GM21381 (cell line): ENCODE measurements around the gene DPH7.
"Not testable (repeated sequence)": the region's sequence is repeated elsewhere in the genome, so short reads cannot be mapped to it uniquely, and the experiment has no call there.

Source experiments
- ATAC-seq: cut with Tn5 transposase; IDR thresholded peaks from one replicate; pipeline ENCODE4 v1.9.1; 2021; ENCODE audit warnings: mild to moderate bottlenecking, moderate library complexity; ENCODE audit not compliant: unreplicated experiment

The DPH7 gene

DNA sequence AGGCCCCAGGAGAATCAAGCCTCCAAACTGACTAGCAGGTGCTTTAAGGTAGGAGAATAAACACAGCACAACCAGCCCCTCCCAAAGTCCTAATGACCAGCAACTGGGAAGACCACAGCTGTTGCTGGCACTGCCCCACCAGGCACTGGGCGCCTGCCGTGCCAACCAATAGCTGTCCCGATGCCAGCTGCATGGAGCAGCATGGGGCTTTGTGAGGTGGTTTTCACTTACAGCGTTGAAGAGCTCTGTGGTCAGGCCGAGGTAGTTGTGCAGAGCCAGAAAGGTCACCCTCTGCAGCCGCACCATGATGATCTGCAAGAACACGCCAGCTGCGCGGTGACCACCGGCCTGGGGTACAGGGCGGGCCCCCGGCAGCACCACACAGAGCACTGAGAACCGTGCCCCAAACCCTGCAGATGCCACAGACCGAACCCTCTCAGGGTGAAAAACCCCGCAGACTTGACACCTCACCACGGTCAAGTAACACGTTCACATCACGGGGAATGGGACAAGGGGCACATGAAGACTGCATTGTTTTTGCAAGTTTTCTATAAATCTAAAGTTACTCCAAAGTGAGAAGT lies 57.2 kb downstream of the DPH7 start:
- no peak for ATAC-seq

DNA sequence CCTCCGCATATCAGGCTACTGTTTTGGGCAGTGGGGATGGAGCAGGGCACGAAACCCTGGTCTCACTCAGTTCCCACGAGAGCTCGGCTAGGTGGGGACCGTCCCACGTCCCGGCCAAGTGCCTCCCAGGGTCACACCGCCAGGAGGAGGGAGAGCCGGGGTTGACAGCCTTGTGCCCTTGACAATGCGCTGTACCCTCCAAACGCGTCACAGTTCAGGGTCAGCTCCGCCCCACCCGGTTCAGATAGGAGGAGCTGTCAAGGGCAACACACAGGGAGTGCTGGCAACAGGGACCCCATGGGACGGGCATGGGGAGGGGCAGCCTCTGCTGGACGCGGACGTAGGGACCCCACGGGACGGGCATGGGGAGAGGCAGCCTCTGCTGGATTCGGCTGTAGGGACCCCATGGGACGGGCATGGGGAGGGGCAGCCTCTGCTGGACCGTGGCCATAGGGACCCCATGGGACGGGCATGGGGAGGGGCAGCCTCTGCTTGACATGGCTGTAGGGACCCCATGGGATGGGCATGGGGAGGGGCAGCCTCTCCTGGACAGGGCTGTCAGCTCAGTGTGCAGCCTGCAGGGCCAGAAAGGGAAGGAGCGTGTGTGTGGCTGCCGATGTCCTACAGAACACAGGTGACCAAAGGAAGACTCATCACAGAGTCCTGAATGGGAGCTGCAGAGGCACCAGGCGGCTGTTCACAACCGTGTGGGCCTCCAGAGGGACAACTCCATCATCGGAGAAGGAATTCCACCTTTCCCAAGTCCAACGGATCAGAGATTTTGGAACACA lies 57.9 kb downstream of the DPH7 start:
- no peak for ATAC-seq

DNA sequence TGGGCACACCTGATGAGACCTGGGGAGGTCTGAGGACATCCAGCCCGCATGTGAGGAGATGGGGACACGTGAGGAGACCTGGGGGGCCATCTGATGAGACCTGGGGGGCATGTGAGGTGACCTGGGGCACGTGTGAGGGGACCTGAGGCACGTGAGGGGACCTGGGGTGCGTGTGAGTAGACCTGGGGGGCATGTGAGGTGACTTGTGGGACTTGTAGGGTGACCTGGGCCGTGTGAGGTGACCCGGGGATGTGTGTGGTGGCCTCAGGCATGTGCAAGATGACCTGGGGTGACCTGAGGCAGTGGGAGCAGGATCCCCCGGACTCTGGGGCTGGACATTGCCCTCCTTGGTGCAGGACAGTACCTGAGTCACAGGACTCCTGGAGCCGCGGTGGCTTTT lies 59.2 kb downstream of the DPH7 start:
- ATAC-seq, result no peak

DNA sequence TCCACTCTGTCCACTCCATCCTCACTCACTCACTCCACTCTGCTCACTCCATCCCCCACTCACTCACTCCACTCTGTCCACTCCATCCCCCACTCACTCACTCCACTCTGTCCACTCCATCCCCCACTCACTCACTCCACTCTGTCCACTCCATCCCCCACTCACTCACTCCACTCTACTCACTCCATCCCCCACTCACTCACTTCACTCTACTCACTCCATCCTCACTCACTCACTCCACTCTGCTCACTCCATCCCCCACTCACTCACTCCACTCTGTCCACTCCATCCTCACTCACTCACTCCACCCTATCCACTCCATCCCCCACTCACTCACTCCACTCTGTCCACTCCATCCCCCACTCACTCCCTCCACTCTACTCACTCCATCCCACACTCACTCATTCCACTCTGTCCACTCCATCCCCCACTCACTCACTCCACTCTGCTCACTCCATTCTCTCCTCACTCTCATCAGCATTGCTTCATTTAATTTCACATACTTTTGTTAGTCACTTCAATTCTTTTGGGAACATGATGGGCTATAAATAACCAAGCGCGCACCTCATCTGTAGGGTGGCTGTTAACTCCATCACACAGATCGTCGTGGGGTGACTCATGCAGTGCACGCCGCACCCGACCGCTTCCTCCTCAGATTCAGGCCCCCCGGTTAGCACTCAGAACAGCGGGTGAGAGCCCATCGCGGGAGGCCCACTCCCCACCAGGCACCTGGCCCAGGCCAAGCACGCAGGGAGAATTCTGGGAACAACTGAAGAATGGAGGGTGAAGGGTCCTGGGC lies 59.9 kb downstream of the DPH7 start:
- not testable (repeated sequence) for ATAC-seq

DNA sequence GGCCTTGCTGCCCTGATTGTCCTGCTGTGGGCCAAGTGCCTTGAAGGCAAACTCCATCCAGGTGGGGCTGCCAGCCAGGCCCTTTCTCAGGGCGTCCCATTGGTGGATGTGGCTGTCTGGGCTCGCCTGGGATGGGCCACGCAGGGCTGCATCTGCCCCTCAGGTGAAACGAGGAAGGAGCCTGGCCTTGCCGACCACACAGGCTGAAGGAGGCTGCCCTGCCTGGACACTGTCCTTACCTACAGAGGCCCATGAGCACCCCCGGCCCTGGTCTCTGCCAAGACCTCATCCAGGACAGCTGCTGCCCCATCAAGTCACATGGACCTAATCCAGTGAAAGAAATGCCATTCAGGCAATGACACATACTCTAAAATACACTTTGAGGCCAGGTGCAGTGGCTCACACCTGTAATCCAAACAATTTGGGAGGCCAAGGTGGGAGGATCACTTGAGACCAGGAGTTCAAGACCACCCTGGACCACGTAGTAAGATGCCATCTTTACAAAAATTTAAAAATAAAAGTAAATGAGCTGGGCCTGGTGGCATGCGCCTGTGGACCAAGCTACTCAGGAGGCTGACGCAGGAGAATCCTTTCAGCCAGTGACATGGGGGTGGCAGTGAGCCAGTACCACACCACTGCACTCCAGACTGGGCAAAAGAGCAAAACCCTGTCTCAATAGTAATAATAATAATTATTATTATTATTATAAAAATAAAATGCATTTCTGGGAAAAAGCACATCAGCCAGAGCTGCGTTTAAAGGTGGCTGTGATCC lies 62.4 kb downstream of the DPH7 start:
- ATAC-seq, result no peak

DNA sequence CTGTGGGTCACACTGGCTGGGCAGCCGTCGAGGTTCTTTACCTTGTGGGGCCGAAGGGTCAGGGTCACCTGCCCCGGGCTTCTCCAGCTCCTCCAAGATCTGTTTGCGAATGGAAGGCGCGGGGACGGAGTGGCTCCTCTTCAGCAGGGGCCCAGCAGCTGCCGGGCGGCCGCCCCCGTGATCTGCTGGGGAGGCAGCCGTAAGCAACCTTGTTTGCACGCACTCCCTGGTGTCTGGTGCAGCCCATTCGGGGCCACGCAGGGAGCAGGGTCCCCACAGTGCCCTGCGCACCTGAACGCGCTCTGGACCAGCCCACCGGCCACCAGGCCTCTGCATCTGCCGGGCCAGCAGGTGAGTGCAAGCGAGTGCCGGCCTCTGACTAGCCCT lies 63.4 kb downstream of the DPH7 start:
- ATAC-seq, result no peak

DNA sequence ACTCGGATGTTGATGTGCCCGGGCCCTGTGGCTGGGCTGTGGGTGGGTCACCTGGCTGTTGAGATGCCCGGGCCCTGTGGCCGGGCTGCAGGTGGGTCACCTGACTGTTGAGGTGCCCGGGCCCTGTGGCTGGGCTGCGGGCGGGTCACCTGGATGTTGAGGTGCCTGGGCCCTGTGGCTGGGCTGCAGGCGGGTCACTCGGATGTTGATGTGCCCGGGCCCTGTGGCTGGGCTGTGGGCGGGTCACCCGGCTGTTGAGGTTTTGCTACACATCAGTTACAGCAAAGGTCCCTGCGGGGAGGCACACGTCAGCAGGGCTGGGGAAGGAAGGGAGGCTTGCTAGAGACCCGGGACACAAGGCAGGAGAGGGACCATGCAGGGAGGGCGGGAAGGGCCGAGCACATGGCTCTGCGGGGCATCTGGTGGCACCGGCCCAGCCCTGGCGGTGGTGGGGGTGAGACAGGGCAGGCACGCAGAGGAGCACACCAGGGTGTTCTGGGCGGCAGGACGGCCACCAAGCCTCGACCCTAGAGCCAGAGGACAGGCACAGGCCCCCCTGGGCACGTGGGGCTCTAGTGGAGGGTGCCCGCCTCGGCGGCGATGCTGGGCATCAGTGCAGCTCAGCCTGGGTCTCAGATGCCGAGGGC lies 63.9 kb downstream of the DPH7 start:
- no peak for ATAC-seq

DNA sequence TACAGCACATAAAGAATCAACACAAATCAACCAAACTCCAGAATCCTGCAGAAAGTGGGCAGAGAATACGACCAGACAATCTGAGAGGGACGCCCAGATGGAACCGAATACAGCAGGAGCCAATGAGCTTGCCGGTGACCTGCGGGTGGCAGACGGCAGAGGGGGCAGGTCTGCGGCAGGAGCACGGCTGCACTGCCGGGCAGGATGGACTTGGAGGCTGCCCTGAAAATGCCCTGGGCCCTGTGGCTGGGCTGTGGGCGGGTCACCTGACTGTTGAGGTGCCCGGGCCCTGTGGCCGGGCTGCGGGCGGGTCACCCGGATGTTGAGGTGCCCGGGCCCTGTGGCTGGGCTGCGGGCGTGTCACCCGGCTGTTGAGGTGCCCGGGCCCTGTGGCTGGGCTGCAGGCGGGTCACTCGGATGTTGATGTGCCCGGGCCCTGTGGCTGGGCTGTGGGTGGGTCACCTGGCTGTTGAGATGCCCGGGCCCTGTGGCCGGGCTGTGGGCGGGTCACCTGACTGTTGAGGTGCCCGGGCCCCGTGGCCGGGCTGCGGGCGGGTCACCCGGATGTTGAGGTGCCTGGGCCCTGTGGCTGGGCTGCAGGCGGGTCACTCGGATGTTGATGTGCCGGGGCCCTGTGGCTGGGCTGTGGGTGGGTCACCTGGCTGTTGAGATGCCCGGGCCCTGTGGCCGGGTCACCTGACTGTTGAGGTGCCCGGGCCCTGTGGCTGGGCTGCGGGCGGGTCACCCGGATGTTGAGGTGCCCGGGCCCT lies 64.7 kb downstream of the DPH7 start:
- not testable (repeated sequence) for ATAC-seq

DNA sequence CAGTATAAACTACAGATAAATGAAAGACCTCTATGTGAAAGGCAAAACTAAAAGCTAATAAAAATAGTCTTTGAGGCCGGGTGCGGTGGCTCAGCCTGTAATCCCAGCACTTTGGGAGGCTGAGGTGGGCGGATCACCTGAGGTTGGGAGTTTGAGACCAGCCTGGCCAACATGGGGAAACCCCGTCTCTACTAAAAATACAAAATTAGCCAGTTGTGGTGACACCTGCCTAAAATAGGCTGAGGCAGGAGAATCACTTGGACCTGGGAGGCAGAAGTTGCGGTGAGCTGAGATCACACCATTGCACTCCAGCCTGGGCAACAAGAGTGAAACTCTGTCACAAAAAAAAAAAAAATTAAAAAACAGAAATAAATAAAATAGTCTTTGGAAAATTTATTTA lies 65.6 kb downstream of the DPH7 start:
- not testable (repeated sequence) for ATAC-seq

DNA sequence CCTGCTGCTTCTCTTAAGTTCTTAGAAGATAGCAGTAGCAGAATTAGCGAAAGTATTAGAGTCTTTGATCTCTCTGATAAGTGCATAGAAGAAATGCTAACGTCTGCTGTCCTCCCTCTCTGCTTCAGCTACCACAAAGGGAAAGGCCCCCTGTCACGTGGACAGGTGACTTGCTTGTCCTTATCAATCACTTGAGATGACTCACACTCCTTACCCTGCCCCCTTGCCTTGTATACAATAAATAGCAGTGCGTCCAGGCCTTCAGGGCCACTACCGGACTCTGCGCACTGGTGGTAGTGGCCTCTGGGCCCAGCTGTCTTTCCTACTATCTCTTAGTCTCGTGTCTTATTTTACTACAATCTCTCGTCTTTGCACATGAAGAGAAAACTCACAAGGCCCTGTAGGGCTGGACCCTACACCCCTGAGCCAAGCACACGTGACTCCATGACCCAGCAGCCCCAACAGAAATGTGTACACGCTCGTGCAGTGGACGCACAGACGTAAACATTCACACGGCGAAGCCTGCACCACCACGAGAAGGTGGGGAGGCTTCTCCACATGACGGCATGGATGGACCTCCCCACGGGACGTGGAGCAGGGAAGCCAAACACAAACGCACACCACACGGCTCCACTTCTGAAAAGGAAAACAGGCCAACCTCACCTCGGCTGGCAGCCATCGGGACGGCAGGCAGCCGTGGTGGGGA lies 66.8 kb downstream of the DPH7 start:
- no peak for ATAC-seq

DNA sequence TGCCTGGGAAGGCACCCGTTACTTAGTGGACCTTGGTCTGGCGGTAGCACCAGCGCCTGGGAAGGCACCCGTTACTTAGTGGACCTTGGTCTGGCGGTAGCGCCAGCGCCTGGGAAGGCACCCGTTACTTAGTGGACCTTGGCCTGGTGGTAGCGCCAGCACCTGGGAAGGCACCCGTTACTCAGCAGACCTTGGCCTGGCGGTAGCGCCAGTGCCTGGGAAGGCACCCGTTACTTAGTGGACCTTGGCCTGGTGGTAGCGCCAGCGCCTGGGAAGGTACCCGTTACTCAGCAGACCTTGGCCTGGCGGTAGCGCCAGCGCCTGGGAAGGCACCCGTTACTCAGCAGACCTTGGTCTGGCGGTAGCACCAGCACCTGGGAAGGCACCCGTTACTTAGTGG lies 67.6 kb downstream of the DPH7 start:
- not testable (repeated sequence) for ATAC-seq

DNA sequence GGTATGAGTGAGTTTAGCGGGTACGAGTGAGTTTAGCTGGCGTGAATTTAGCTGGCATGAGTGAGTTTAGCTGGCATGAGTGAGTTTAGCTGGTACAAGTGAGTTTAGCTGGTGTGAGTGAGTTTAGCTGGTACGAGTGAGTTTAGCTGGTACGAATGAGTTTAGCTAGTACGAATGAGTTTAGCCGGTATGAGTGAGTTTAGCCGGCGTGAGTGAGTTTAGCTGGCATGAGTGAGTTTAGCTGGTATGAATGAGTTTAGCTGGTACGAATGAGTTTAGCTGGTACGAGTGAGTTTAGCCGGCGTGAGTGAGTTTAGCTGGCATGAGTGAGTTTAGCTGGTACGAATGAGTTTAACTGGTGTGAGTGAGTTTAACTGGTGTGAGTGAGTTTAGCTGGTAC lies 69.5 kb downstream of the DPH7 start:
- ATAC-seq, result no peak

DNA sequence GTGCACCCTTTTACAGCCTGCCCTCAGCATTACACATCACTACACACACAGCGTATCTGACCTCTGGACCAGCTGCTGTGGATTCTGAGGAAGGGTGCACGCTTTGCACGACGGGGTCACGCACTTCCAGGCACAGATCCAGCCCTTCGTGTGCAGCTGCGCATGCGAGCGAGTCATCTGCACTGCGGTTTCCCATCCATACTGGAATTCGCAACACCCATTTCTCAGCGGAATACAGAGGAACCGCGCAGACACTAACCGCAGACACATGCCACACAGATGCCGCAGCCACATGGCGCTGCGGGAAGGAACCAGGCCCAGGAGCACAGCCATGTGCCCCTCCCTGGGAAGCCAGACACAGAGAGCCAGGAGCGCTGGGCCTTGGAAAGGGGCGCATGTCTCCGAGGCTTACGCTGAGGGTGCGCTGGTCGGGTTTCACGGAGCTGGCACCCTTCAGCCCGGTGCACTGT lies 72.0 kb downstream of the DPH7 start:
- no peak for ATAC-seq

DNA sequence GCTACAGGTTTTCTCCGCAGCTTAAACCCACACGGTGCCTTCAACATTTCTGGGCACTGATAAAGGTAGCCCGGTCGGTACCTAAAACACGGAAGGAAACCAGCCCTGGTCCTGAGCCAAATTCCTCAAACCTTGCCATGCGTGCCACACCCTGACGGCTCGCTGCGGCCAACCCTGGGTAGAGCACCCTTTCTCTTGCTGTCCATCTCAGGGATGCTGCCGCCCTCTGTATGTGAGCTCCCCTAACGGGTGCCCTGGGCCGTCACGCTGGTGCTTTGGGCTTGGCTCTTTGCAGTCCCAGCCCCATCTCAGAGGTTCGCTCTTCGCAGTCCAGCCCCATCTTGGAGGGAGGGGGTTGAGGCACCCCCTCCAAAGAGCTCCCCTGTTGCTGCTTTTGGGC lies 72.5 kb downstream of the DPH7 start:
- ATAC-seq, result no peak

DNA sequence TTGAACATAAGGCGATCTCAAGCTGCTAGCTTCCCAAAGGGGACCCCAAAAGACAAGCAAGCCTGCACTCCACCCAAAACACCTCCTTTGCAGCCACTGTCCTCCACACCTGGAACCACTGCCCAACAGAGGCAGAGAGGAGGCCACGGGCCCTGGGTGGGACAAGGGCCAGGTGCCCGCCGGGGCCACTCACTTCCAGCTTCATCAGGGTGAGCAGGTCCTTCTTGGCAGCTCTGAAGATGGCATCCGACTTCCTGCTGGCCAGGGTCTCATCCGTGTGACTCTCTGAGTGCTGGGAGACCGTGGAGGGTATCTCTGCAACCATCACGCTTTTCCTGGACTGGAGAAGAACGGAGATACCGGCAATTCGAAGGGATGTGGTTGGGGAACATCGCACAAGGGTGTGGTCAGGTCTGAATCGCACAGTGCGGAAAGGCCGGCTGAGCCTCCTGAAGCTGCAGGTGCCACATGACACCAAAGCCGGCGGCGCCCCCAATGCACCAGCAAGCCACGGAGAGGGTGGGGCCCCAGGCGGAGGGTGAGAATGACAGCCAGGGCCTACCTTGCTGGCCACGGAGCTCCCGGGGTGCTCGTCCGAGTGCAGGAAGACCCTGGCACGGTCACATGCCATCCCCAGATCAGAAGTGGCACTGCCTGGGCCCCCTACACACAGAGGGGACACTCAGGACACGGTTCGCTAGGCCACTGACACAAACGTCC lies 73.1 kb downstream of the DPH7 start:
- ATAC-seq, result no peak
